ENCODE results near the gene EIF2D. TPM values are rescaled to one million over a fixed set of nuclear protein-coding genes. Genes with fewer than 3 reads are reported as not detected.

EIF2D gene
- total and polyA plus RNA-seq, 2 experiments from 2014 or later, result 31.4 to 53.4 TPM

- TF ChIP-seq EZH2 (IDR thresholded peaks at IDR 0.05; ENCODE audit: insufficient read depth, poor library complexity, severe bottlenecking) (no peak), EZH2phosphoT487 (IDR thresholded peaks at IDR 0.05; ENCODE audit: insufficient read depth, low read depth) (no peak)
- no peaks in the 10 kb centered on the region for H3K27me3 ChIP-seq (replicated peaks; ENCODE audit: insufficient read depth)
- H3K4me2 ChIP-seq (ENCODE audit: unreplicated experiment), result no peak overlapping the region
- no peaks in the 10 kb centered on the region for H3K9me2 ChIP-seq (ENCODE audit: insufficient read depth)
- in situ Hi-C loops (cut with MboI), result no loop called here
- H3K4me1 ChIP-seq (ENCODE audit: insufficient read depth), result no peaks in the 10 kb centered on the region
- no peak overlapping the region for H2AFZ ChIP-seq
- H3K9me3 ChIP-seq (ENCODE audit: low read depth), result no peaks in the 10 kb centered on the region
- no peak overlapping the region for H3K27ac ChIP-seq
- no peaks in the 10 kb centered on the region for H3F3A ChIP-seq (ENCODE audit: insufficient read depth)
- H3K36me3 ChIP-seq (ENCODE audit: low read depth), result peaks cover 44% of the 10 kb centered on the region
- no peak overlapping the region for H3K4me3 ChIP-seq
- H4K20me1 ChIP-seq (ENCODE audit: insufficient read depth), result no peaks in the 10 kb centered on the region
- no peak overlapping the region for H3K9ac ChIP-seq
- WGBS, 2 experiments (ENCODE audit: low coverage in 1 of 2, low lambda C conversion rate in 2 of 2, missing lambda C conversion rate in 2 of 2), result 82 to 88% methylated on average over 3 of the region's 3 CpGs
- H3K79me2 ChIP-seq (ENCODE audit: insufficient read depth), result no peaks in the 10 kb centered on the region
- no peak for DNase-seq
Observed at GRCh38 chr1:206600527-206600926, 11.7 kb downstream of the EIF2D start.

GRCh38 chr1:206596319-206596666 is 16.0 kb downstream of the EIF2D start:
- no peak for TF ChIP-seq EZH2phosphoT487 (IDR thresholded peaks at IDR 0.05; ENCODE audit: insufficient read depth, low read depth)
- TF ChIP-seq EZH2 (IDR thresholded peaks at IDR 0.05; ENCODE audit: insufficient read depth, poor library complexity, severe bottlenecking), result no peak
- Histone ChIP-seq H3K36me3 (ENCODE audit: low read depth) (peaks cover 39% of the 10 kb centered on the region), H3K4me3 (no peak overlapping the region), H3K9me2 (ENCODE audit: insufficient read depth) (no peaks in the 10 kb centered on the region), H3K4me2 (ENCODE audit: unreplicated experiment) (no peak overlapping the region), H4K20me1 (ENCODE audit: insufficient read depth) (no peaks in the 10 kb centered on the region), H3K27me3 (replicated peaks; ENCODE audit: insufficient read depth) (no peaks in the 10 kb centered on the region), H3K9ac (no peak overlapping the region), H3K4me1 (ENCODE audit: insufficient read depth) (peaks cover 2% of the 10 kb centered on the region; the same call in 1 of the 2 replicates), H3K27ac (no peak overlapping the region), H3K9me3 (ENCODE audit: low read depth) (no peaks in the 10 kb centered on the region), H3K79me2 (ENCODE audit: insufficient read depth) (no peaks in the 10 kb centered on the region), H2AFZ (no peak overlapping the region), H3F3A (ENCODE audit: insufficient read depth) (peaks cover 8% of the 10 kb centered on the region)
- in situ Hi-C loops (cut with MboI), result no loop called here
- no peak for DNase-seq
- 96 to 100% methylated on average over 1 of the region's 1 CpG for WGBS, 2 experiments (ENCODE audit: low coverage in 1 of 2, low lambda C conversion rate in 2 of 2, missing lambda C conversion rate in 2 of 2)

GRCh38 chr1:206595581-206596318 is 16.5 kb downstream of the EIF2D start:
- no peaks in the 10 kb centered on the region for H3K79me2 ChIP-seq (ENCODE audit: insufficient read depth)
- no peak overlapping the region for H2AFZ ChIP-seq
- H3K4me3 ChIP-seq, result no peak overlapping the region
- H3K27me3 ChIP-seq (replicated peaks; ENCODE audit: insufficient read depth), result no peaks in the 10 kb centered on the region
- no peaks in the 10 kb centered on the region for H3K9me3 ChIP-seq (ENCODE audit: low read depth)
- H3K4me1 ChIP-seq (ENCODE audit: insufficient read depth), result peaks cover 7% of the 10 kb centered on the region
- peaks cover 39% of the 10 kb centered on the region for H3K36me3 ChIP-seq (ENCODE audit: low read depth)
- peaks cover 14% of the 10 kb centered on the region for H3F3A ChIP-seq (ENCODE audit: insufficient read depth)
- in situ Hi-C loops (cut with MboI), result no loop called here
- no peaks in the 10 kb centered on the region for H4K20me1 ChIP-seq (ENCODE audit: insufficient read depth)
- H3K9me2 ChIP-seq (ENCODE audit: insufficient read depth), result no peaks in the 10 kb centered on the region
- H3K4me2 ChIP-seq (ENCODE audit: unreplicated experiment), result no peak overlapping the region
- no peak overlapping the region for H3K9ac ChIP-seq
- TF ChIP-seq EZH2phosphoT487 (IDR thresholded peaks at IDR 0.05; ENCODE audit: insufficient read depth, low read depth) (no peak), EZH2 (IDR thresholded peaks at IDR 0.05; ENCODE audit: insufficient read depth, poor library complexity, severe bottlenecking) (no peak)
- H3K27ac ChIP-seq, result no peak overlapping the region
- DNase-seq, result no peak
- 75 to 77% methylated on average over 7 of the region's 7 CpGs for WGBS, 2 experiments (ENCODE audit: low coverage in 1 of 2, low lambda C conversion rate in 2 of 2, missing lambda C conversion rate in 2 of 2)

DNA sequence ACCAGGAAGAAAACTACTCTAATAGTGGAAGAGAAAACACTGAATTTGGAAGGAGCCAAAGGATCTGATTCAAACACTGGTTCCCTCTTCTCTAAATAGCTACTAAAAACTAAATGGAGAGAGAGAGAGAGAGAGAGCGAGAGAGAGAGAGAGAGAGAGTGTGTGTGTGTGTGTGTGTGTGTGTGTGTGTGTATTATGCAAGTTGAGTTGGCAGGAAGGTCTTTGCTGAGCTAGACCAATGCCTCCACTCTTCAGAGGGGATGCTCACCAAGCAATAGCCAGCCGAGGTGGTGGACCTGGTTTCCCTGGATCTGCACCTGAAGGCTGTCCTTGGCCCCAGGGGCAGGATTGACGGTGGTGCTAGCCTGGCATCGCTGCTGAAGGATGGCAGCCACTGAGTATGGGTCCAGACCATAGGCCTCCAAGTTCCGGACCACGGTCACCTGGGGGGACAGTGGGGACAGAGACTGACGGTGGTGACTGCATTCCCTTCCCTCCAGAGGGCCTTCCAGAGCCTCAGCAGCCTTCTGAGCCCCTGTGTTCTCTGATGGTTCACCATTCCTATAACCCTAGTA is 18.8 kb downstream of the EIF2D start:
- no peaks in the 10 kb centered on the region for H3K9me2 ChIP-seq (ENCODE audit: insufficient read depth)
- DNase-seq, result no peak
- peaks cover 34% of the 10 kb centered on the region for H3F3A ChIP-seq (ENCODE audit: insufficient read depth)
- H3K36me3 ChIP-seq (ENCODE audit: low read depth), result peaks cover 33% of the 10 kb centered on the region
- H3K4me2 ChIP-seq (ENCODE audit: unreplicated experiment), result no peak overlapping the region
- no peak for TF ChIP-seq EZH2 (IDR thresholded peaks at IDR 0.05; ENCODE audit: insufficient read depth, poor library complexity, severe bottlenecking)
- no peak for TF ChIP-seq EZH2phosphoT487 (IDR thresholded peaks at IDR 0.05; ENCODE audit: insufficient read depth, low read depth)
- no peak overlapping the region for H3K4me3 ChIP-seq
- no peaks in the 10 kb centered on the region for H4K20me1 ChIP-seq (ENCODE audit: insufficient read depth)
- in situ Hi-C loops (cut with MboI), result no loop called here
- no peaks in the 10 kb centered on the region for H3K27me3 ChIP-seq (replicated peaks; ENCODE audit: insufficient read depth)
- no peak overlapping the region for H3K27ac ChIP-seq
- no peaks in the 10 kb centered on the region for H3K9me3 ChIP-seq (ENCODE audit: low read depth)
- no peaks in the 10 kb centered on the region for H3K79me2 ChIP-seq (ENCODE audit: insufficient read depth)
- WGBS, 2 experiments (ENCODE audit: low coverage in 1 of 2, low lambda C conversion rate in 2 of 2, missing lambda C conversion rate in 2 of 2), result 82 to 90% methylated on average over 7 of the region's 7 CpGs
- peaks cover 29% of the 10 kb centered on the region for H3K4me1 ChIP-seq (ENCODE audit: insufficient read depth)
- no peak overlapping the region for H3K9ac ChIP-seq
- no peak overlapping the region for H2AFZ ChIP-seq

Data from GM23248 (cell line).